Measurements from ENCODE around the gene ADCY5.

DNA sequence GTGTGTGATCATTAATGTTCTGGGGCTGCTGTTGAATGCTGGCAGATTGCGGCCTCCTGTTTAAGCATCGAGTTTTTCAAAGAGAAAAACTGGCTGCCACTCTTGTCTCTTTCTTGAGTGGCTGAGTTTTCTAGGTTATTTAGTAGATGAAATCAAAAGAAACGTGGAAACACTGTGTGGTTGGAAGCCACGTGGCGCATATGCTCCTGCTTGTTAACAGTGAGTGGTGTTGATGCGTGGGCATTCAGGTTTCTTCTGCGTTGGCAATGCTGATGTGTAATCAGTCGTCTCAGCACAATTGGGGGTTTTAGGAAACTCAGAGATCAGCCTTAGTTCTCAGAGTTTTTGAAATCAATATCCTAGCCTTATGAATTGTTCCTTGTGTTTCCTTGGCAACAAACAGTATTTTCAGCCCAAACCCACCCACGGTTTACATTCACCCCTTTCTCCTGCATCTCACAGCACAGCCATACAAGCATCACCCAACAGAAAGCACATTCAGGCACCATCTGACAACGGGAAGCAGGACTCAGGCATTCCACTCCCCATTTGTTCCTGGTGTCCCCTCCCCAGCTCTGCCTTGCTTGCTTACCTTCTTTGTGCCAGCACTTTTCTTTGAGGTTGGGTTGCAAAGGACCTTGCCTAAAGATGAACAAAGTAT, 172.4 kb downstream of the ADCY5 start:
- TF ChIP-seq, protein P1, sequence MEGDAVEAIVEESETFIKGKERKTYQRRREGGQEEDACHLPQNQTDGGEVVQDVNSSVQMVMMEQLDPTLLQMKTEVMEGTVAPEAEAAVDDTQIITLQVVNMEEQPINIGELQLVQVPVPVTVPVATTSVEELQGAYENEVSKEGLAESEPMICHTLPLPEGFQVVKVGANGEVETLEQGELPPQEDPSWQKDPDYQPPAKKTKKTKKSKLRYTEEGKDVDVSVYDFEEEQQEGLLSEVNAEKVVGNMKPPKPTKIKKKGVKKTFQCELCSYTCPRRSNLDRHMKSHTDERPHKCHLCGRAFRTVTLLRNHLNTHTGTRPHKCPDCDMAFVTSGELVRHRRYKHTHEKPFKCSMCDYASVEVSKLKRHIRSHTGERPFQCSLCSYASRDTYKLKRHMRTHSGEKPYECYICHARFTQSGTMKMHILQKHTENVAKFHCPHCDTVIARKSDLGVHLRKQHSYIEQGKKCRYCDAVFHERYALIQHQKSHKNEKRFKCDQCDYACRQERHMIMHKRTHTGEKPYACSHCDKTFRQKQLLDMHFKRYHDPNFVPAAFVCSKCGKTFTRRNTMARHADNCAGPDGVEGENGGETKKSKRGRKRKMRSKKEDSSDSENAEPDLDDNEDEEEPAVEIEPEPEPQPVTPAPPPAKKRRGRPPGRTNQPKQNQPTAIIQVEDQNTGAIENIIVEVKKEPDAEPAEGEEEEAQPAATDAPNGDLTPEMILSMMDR (IDR thresholded peaks at IDR 0.05; ENCODE audit: poor library complexity): no peak
- TF ChIP-seq EZH2 (IDR thresholded peaks at IDR 0.05; ENCODE audit: borderline replicate concordance): no peak
